GM23338 (cell line): ENCODE data around the gene NMS. TPM values are rescaled to one million over a fixed set of nuclear protein-coding genes. Genes with fewer than 3 reads are reported as not detected.

Experiments
- ATAC-seq: fragments of 200-7000 bp; cut with Tn5 transposase; 3 replicates; pipeline ENCODE4 v1.9.1; 2020
- DNase-seq: peaks from one replicate; pipeline ENCODE4 v3.0.0-alpha.2; 2015; ENCODE audit warnings: low spot score
- H2AFZ ChIP-seq: fragments of 200-600 bp; sonication (generic); 2 replicates; pipeline ENCODE4 v1.8.0; 2016; ENCODE audit warnings: antibody characterized with exemption, mild to moderate bottlenecking, moderate library complexity
- H3F3A ChIP-seq: fragments of 200-600 bp; sonication (generic); replicated peaks from 2 replicates; pipeline ENCODE4 v1.8.0; 2017; ENCODE audit warnings: antibody characterized with exemption, mixed run types, low read depth
- H3K27ac ChIP-seq: fragments of 200-600 bp; sonication (generic); 2 replicates; pipeline ENCODE4 v1.6.1; 2016; ENCODE audit warnings: low read depth
- H3K27me3 ChIP-seq: fragments of 200-600 bp; sonication (generic); 2 replicates; pipeline ENCODE4 v1.8.0; 2016; ENCODE audit warnings: mild to moderate bottlenecking, mixed run types, moderate library complexity; ENCODE audit not compliant: insufficient read depth
- H3K36me3 ChIP-seq: fragments of 200-600 bp; sonication (generic); 2 replicates; pipeline ENCODE4 v1.8.0; 2016; ENCODE audit warnings: mild to moderate bottlenecking; ENCODE audit not compliant: insufficient read depth
- H3K4me1 ChIP-seq: fragments of 200-600 bp; sonication (generic); 2 replicates; pipeline ENCODE4 v1.8.0; 2016; ENCODE audit warnings: mild to moderate bottlenecking, moderate library complexity; ENCODE audit not compliant: insufficient read depth
- H3K4me2 ChIP-seq: fragments of 200-600 bp; sonication (generic); 2 replicates; pipeline ENCODE4 v1.7.1; 2017; ENCODE audit warnings: mixed run types
- H3K4me3 ChIP-seq: fragments of 200-600 bp; sonication (generic); 2 replicates; pipeline ENCODE4 v1.6.1; 2016; ENCODE audit warnings: mixed run types
- H3K79me2 ChIP-seq: fragments of 200-600 bp; sonication (generic); replicated peaks from 2 replicates; pipeline ENCODE4 v1.8.0; 2017; ENCODE audit warnings: mild to moderate bottlenecking; ENCODE audit not compliant: insufficient read depth
- H3K9me2 ChIP-seq: fragments of 200-600 bp; sonication (generic); 2 replicates; pipeline ENCODE4 v1.8.0; 2017; ENCODE audit not compliant: insufficient read depth
- H4K20me1 ChIP-seq: fragments of 200-600 bp; sonication (generic); replicated peaks from 2 replicates; pipeline ENCODE4 v1.8.0; 2017; ENCODE audit warnings: mild to moderate bottlenecking; ENCODE audit not compliant: insufficient read depth
- H3K27ac Mint-ChIP-seq: 2 replicates; pipeline ENCODE4 v1.8.0; 2020; ENCODE audit warnings: inconsistent platforms, mild to moderate bottlenecking, moderate library complexity, mixed read lengths
- H3K27me3 Mint-ChIP-seq: 3 replicates; pipeline ENCODE4 v1.8.0; 2022; ENCODE audit warnings: low read depth, mild to moderate bottlenecking, moderate library complexity, mixed read lengths, inconsistent platforms; ENCODE audit not compliant: insufficient read depth, poor library complexity
- H3K36me3 Mint-ChIP-seq: 3 replicates; pipeline ENCODE4 v1.8.0; 2021; ENCODE audit warnings: low read depth, mild to moderate bottlenecking, inconsistent platforms, moderate library complexity, mixed read lengths
- H3K4me1 Mint-ChIP-seq: 3 replicates; pipeline ENCODE4 v1.8.0; 2020; ENCODE audit warnings: mild to moderate bottlenecking, inconsistent platforms, mixed read lengths
- H3K4me3 Mint-ChIP-seq: 3 replicates; pipeline ENCODE4 v1.8.0; 2021; ENCODE audit warnings: moderate library complexity, mild to moderate bottlenecking, inconsistent platforms, mixed read lengths
- H3K9me3 Mint-ChIP-seq: 3 replicates; pipeline ENCODE4 v1.8.0; 2020; ENCODE audit warnings: moderate library complexity, mild to moderate bottlenecking, inconsistent platforms, mixed read lengths
- CREB1 ChIP-seq: fragments of 250-450 bp; sonication (Bioruptor Pico); IDR thresholded peaks from 2 replicates; pipeline ENCODE4 v1.5.0; 2020; ENCODE audit warnings: low read depth, mild to moderate bottlenecking, moderate library complexity
- JUNB ChIP-seq: IDR thresholded peaks from one replicate; pipeline ENCODE4 v1.6.1; 2016; ENCODE audit warnings: antibody characterized with exemption; ENCODE audit not compliant: unreplicated experiment
- POLR2AphosphoS5 ChIP-seq: IDR thresholded peaks from 2 replicates; pipeline ENCODE4 v1.6.1; 2016; ENCODE audit warnings: antibody characterized with exemption, low read depth
- STAT1 ChIP-seq: IDR thresholded peaks from one replicate; pipeline ENCODE4 v1.6.1; 2016; ENCODE audit warnings: antibody characterized with exemption; ENCODE audit not compliant: unreplicated experiment
- polyA plus RNA-seq: library from polyadenylated mRNA; unstranded; fragments of >200 nt; fragmentation: Nextera tagmentation; extraction: Ambion mirVana; gene quantifications from 2 replicates; pipeline ENCODE4 v1.2.1, GENCODE V29; 2016
- total RNA-seq: library from RNA; depleted of rRNA; stranded (reverse); fragments of >200 nt; shearing (Covaris generic); gene quantifications from 2 replicates; pipeline ENCODE4 v1.2.3, GENCODE V29; 2014
- TF ChIP-seq, protein P1 (sequence below): IDR thresholded peaks from one replicate; pipeline ENCODE4 v1.6.1; 2018; ENCODE audit warnings: antibody characterized with exemption; ENCODE audit not compliant: unreplicated experiment
- TF ChIP-seq, protein P2 (sequence below), 2 experiments: fragments of 200-600 bp in 1 of 2; sonication (generic) in 1 of 2; conservative IDR thresholded peaks; 2 replicates each; pipeline versions ENCODE4 v1.5.1 to v1.6.1; 2016 to 2017; ENCODE audit warnings: antibody characterized with exemption in 2 of 2, low read depth in 2 of 2, mild to moderate bottlenecking in 2 of 2, moderate library complexity in 1 of 2

NMS gene
- total and polyA plus RNA-seq, 2 experiments from 2014 or later, result not detected

DNA sequence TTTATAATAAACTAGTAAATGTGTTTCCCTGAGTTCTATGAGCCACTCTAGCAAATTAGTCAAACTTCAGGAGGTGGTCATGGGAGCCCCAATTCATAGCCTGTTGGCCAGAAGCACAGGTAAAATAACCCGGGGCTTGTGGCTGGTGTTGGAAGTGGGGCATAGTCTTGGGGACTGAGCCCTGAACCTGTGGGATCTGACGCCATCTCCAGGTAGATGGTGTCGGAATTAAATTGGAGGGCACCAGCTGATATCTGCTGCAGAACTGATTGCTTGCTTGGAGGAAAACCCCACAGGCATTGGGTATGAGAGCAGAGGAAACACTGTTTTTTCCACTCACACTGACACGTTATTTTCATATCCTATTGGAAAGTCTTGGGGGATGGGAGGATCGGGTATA, 14.1 kb downstream of the NMS start:
- no peaks in the 10 kb centered on the region for H4K20me1 ChIP-seq
- no peak overlapping the region for H3K27ac Mint-ChIP-seq
- ATAC-seq (no peak; the same call in 2 of the 3 replicates), DNase-seq (no peak)
- peaks cover 6% of the 10 kb centered on the region for H3K27me3 Mint-ChIP-seq
- H3K36me3 Mint-ChIP-seq, result no peaks in the 10 kb centered on the region
- no peak overlapping the region for H3K4me3 ChIP-seq
- no peaks in the 10 kb centered on the region for H3K4me1 Mint-ChIP-seq
- no peaks in the 10 kb centered on the region for H3K79me2 ChIP-seq
- H3K27ac ChIP-seq, result no peak overlapping the region
- no peaks in the 10 kb centered on the region for H3K27me3 ChIP-seq
- TF ChIP-seq JUNB (no peak), POLR2AphosphoS5 (no peak)
- TF ChIP-seq, protein P1, sequence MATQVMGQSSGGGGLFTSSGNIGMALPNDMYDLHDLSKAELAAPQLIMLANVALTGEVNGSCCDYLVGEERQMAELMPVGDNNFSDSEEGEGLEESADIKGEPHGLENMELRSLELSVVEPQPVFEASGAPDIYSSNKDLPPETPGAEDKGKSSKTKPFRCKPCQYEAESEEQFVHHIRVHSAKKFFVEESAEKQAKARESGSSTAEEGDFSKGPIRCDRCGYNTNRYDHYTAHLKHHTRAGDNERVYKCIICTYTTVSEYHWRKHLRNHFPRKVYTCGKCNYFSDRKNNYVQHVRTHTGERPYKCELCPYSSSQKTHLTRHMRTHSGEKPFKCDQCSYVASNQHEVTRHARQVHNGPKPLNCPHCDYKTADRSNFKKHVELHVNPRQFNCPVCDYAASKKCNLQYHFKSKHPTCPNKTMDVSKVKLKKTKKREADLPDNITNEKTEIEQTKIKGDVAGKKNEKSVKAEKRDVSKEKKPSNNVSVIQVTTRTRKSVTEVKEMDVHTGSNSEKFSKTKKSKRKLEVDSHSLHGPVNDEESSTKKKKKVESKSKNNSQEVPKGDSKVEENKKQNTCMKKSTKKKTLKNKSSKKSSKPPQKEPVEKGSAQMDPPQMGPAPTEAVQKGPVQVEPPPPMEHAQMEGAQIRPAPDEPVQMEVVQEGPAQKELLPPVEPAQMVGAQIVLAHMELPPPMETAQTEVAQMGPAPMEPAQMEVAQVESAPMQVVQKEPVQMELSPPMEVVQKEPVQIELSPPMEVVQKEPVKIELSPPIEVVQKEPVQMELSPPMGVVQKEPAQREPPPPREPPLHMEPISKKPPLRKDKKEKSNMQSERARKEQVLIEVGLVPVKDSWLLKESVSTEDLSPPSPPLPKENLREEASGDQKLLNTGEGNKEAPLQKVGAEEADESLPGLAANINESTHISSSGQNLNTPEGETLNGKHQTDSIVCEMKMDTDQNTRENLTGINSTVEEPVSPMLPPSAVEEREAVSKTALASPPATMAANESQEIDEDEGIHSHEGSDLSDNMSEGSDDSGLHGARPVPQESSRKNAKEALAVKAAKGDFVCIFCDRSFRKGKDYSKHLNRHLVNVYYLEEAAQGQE, result no peak
- TF ChIP-seq, protein P2, sequence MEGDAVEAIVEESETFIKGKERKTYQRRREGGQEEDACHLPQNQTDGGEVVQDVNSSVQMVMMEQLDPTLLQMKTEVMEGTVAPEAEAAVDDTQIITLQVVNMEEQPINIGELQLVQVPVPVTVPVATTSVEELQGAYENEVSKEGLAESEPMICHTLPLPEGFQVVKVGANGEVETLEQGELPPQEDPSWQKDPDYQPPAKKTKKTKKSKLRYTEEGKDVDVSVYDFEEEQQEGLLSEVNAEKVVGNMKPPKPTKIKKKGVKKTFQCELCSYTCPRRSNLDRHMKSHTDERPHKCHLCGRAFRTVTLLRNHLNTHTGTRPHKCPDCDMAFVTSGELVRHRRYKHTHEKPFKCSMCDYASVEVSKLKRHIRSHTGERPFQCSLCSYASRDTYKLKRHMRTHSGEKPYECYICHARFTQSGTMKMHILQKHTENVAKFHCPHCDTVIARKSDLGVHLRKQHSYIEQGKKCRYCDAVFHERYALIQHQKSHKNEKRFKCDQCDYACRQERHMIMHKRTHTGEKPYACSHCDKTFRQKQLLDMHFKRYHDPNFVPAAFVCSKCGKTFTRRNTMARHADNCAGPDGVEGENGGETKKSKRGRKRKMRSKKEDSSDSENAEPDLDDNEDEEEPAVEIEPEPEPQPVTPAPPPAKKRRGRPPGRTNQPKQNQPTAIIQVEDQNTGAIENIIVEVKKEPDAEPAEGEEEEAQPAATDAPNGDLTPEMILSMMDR (conservative IDR thresholded peaks at IDR 0.05; ENCODE audit: low read depth in 2 of 2), result peak in 1 of 2 experiments; percentile 55; a peak in 2 of 4 replicates
- H2AFZ ChIP-seq, result no peak overlapping the region
- H3K4me1 ChIP-seq, result no peaks in the 10 kb centered on the region
- no peak overlapping the region for H3K4me3 Mint-ChIP-seq
- no peak overlapping the region for H3K4me2 ChIP-seq
- H3K9me2 ChIP-seq, result no peaks in the 10 kb centered on the region
- no peaks in the 10 kb centered on the region; the same call in 2 of the 3 replicates for H3K9me3 Mint-ChIP-seq
- no peaks in the 10 kb centered on the region for H3K36me3 ChIP-seq
- H3F3A ChIP-seq, result no peaks in the 10 kb centered on the region

DNA sequence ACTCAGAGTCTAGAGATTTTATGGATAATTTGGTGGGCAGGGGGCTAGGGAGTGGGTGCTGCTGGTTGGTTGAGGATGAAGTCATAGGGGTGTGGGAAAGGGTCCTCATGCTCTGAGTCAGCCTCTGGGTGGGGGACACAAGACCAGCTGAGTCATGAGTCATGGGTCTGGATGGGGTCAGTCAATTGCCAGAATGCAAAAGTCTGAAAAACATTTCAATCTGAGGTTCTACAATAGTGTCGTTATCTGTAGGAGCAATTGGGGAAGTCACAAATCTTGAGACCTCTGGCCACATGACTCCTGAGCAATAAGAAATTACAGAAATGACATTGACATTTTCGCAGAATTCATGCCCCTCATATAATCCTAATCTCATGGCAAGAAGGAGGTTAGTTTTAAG, 15.1 kb downstream of the NMS start:
- Mint-ChIP-seq H3K36me3 (no peaks in the 10 kb centered on the region), H3K4me1 (no peaks in the 10 kb centered on the region), H3K9me3 (no peaks in the 10 kb centered on the region; the same call in 2 of the 3 replicates), H3K27ac (no peak overlapping the region), H3K4me3 (no peak overlapping the region), H3K27me3 (peaks cover 6% of the 10 kb centered on the region)
- no peaks in the 10 kb centered on the region for H3F3A ChIP-seq
- H3K4me1 ChIP-seq, result no peaks in the 10 kb centered on the region
- no peaks in the 10 kb centered on the region for H3K79me2 ChIP-seq
- H3K9me2 ChIP-seq, result no peaks in the 10 kb centered on the region
- DNase-seq (no peak), ATAC-seq (no peak)
- no peak overlapping the region for H2AFZ ChIP-seq
- no peak overlapping the region for H3K27ac ChIP-seq
- no peak overlapping the region for H3K4me2 ChIP-seq
- TF ChIP-seq STAT1, result no peak
- TF ChIP-seq, protein P1, result no peak
- TF ChIP-seq, protein P2 (conservative IDR thresholded peaks at IDR 0.05; ENCODE audit: low read depth in 2 of 2), result no peak
- TF ChIP-seq JUNB, result no peak
- no peak for TF ChIP-seq CREB1 (CRISPR knock-in tag)
- no peaks in the 10 kb centered on the region for H4K20me1 ChIP-seq
- no peaks in the 10 kb centered on the region for H3K27me3 ChIP-seq
- H3K4me3 ChIP-seq, result no peak overlapping the region
- no peaks in the 10 kb centered on the region for H3K36me3 ChIP-seq
